NCI-H1048 (cell line): ENCODE measurements around the gene UMAD1.

Source experiments
- DNase-seq: peaks from one replicate; lab custom pipeline; 2025; lab: John Stamatoyannopoulos, UW

The UMAD1 gene

GRCh38 chr7:7764520-7765396 lies 124.2 kb downstream of the UMAD1 start:
- no peak for DNase-seq

DNA sequence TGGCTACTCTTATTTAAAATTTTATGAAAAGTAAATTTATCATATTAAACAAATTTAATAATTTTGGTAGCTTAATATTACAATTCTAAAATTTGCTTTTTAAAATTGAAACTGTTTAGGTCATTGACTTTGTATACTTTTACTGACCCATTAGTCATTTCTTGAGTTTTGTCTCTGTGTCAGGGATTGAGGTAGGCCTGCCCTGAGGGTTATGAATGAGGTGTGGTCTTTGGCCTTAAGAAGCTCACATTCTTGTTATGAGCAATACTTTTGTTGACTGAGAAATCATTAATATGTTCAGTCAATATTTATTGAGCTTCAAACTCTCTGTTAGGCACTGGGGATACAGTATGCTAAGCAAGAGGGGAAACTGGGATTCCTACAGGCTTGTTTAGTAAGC lies 124.9 kb downstream of the UMAD1 start:
- no peak for DNase-seq

DNA sequence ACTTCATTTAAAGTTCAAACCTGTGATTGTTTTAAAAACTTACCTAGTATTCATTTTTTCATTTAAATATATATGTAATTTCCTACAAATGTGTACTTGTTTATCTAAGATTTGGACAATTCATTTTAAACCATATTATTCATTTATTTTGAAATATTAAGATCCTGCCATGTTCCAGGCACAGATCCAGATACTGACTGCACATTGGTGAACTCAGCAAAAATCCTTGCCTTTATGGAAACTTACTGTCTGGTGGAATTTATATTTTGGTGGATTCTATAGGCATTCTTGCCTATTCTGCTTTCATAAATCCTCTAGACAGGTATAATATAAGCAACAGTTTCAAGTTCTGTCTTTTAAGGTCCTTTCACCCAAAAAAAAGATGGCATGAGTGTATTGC lies 126.1 kb downstream of the UMAD1 start:
- no peak for DNase-seq

- DNase-seq = no peak
Measured at GRCh38 chr7:7768977-7769709, 128.6 kb downstream of the UMAD1 start.

DNA sequence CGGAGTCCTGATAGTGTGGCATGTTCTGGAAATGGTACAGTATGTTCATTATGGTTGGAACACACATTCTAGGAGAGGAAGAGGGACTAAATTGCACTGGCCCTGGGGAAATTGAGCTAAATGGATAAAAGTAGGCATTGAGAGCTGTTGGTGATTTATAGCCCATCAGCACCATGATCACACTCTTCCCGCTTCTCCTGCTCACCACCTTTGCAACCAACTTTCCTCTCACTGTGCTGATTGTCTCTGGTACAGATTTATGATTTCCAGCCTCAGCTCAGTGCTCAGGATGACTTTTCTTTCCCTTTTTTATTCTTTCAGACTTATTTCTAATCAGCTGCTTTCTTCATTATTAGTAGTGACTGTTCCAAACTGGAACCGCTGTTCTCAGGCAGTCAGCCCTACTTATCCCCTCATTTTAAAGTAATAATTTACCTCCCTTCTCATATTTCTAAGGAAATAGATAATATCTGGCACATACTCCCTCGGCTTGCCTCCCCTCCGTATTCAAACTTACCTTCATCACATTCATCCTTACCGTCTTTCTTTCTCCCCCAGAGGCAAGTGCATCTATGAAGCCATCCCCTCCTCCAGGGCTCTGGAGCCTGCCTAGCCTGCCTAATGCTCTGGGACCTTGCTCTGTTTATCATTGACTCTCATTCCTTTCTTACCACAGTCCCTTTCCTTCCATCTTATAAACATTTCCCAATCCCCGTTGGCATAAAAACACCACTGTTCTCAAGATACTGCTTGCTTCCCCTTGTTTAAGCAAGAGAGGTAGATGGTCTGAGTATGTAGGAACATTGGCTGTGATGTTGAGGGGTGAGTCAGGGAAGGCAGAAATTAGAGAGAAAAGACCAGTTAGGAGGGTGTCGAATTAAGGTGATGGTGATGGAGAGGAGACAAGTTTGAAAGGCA lies 129.4 kb downstream of the UMAD1 start:
- no peak for DNase-seq

DNA sequence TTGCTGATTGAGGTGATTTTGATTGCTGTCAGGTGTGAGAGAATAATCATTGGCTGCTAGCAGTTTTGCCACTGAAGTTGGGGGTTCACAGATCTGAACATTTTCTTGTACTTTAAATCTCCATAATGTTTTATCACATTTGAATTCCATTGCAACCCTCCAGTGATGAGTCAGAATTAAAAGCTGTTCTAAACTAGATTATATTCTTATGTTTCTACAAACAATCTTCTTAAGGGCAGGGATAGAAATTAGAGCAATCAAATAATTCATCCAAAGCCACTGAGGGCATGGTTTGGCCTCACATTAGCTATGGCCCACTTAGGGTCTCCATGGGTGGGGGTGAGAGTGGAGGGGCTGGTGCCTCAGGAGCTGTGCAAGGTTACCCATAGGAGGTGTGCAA lies 130.9 kb downstream of the UMAD1 start:
- no peak for DNase-seq

- DNase-seq = no peak
Measured at GRCh38 chr7:7772397-7772821, 131.9 kb downstream of the UMAD1 start.

DNA sequence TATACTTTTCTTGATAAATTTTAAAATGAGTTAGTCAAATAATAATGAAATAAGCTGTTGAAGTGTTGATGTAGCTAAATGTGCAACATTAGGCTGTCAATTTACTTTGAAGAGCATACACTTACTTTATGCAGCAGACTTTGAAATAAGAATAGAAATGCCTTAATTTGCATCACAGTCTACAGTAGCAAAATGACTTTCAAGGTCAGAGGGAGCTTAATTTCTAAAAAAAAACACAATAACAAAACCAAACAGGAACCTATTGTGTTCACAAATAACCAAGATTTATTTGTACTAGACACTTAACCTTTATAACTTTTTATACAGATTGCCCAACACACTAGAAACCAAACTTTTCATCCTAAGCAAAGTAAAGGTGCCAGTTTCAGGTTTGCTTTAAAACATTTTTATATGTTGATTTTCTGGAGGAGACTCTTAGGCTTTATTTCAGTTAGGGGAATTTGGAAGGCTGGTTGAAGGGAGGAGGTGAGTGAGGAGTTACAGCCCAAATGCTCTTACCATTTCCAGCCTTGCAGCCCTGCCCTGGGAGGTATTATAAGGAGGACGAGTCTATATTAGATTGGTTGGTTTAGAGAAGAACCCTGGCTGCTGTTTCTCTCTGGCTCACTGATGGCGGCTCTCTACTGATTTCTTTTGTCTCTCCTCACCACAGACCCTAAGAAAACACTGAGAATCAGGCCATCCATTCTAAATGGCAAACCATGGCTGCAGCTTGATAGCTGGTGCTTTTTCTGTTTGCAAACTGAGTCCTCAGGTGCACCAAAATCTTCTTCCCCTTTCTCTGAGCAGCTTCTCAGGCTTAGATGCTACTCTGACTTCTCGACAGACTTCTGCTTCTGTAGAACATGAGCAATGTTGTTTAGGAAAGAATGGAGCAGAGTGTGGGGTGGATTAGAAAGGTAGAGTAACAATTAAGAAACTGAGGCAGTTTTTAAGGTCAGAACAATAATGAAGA lies 133.1 kb downstream of the UMAD1 start:
- DNase-seq = no peak

- DNase-seq = no peak
Measured at GRCh38 chr7:7779888-7780287, 139.3 kb downstream of the UMAD1 start.

DNA sequence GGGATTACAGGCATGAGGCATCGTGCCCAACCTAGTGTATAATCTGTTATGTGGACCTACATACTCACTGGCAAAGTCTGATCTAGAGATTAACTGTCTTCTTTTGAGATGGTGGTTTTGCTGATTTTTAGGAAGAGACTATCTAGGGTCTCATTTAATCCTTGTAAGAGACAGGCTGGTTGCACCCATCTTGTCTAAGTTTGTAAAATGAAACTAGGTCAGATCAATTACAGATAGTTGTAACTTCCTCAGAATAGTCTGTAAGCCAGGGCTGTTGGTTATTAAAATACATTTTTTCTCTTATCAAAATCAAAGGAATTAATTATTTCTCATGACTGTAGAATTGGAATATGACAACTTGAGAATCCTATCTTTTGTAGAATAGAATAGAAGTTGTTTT lies 142.4 kb downstream of the UMAD1 start:
- DNase-seq = no peak

GRCh38 chr7:7785344-7785973 lies 144.9 kb downstream of the UMAD1 start:
- no peak for DNase-seq

- no peak for DNase-seq
Measured at GRCh38 chr7:7786595-7786994, 146.0 kb downstream of the UMAD1 start.

GRCh38 chr7:7789551-7789988 lies 149.0 kb downstream of the UMAD1 start:
- no peak for DNase-seq

- DNase-seq = no peak
Measured at GRCh38 chr7:7790041-7790741, 149.6 kb downstream of the UMAD1 start.

DNA sequence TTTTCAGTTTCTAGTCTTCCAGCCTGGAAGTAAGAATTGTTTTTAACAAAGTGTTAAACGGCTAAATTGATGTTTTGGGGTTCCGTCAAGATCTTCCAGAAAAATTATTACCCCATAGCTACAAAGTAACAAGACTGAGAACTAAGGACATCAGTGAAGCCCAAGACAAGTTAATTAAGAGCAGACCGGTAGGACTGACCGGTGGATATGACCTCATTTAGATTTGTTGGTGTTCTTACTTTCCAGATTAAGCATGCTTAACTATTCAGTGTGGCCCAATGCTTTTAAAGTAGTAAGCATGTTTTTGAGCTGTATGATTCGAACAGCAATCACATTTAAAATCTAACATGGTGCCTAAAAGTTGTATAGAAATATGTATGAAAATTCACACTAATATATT lies 151.0 kb downstream of the UMAD1 start:
- no peak for DNase-seq

- no peak for DNase-seq
Measured at GRCh38 chr7:7792056-7792455, 151.5 kb downstream of the UMAD1 start.

DNA sequence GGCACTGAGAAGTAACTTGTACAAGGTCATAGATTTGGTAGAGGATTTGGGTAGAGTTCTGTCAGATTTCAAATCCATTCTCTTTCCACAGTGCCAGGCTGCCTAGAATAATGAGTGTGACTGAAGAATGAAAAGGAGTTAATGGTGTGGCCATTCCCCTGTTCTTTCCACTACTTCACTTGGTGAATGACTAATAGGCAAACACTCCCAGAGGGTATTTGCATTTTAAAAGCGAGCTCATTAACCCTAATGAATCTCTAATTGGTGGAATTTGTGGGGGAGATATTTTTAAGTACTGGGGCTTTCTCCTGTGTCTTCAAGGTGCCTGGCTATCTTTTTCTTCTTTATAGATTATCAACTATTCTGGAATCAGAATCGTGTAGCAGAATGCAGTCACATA lies 152.7 kb downstream of the UMAD1 start:
- no peak for DNase-seq

DNA sequence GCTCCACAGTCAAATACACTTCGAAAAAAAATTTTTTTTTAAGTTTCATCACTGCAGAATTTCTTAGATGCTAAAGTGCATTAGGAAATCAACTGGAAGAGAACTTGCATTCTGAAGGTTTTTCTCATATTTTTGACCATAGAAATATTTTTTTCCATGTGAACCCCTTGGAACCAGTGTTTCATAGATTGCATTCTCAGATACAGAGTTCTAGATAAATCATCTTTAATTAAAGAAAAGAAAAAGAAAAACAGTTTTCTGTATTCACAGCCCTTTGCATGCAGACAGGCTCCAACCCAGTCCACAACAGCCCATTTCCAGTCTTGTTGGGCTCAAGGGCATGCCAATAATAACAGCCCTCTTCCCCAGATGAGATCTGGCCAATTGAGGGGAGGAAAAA lies 153.4 kb downstream of the UMAD1 start:
- DNase-seq = no peak

DNA sequence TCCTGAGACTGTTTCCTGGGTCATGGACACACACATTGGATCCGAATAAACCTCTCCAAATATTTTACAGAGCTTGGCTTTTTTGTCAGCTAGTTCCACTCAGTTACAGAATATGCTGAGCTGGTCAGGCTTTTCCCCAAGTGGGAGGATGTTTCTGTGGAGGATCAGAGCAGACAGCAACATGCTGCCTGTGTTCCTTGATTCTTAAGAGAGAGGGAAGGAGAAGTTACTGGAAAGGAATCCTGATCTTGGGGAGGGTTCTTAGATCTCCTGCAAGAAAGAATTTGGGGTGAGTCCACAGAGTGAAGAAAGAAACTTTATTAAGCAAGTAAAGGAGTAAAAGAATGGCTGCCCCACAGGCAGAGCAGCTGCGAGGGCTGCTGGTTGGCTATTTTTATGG lies 154.7 kb downstream of the UMAD1 start:
- no peak for DNase-seq

- DNase-seq = no peak
Measured at GRCh38 chr7:7795630-7796121, 155.1 kb downstream of the UMAD1 start.
